ENCODE data around the gene FTL. TPM values are rescaled to one million over a fixed set of nuclear protein-coding genes. Genes with fewer than 3 reads are reported as not detected.

Gene FTL
- total and polyA plus RNA-seq, 4 donors, result 2,528 to 16,395 (median 12,201) TPM

DNA sequence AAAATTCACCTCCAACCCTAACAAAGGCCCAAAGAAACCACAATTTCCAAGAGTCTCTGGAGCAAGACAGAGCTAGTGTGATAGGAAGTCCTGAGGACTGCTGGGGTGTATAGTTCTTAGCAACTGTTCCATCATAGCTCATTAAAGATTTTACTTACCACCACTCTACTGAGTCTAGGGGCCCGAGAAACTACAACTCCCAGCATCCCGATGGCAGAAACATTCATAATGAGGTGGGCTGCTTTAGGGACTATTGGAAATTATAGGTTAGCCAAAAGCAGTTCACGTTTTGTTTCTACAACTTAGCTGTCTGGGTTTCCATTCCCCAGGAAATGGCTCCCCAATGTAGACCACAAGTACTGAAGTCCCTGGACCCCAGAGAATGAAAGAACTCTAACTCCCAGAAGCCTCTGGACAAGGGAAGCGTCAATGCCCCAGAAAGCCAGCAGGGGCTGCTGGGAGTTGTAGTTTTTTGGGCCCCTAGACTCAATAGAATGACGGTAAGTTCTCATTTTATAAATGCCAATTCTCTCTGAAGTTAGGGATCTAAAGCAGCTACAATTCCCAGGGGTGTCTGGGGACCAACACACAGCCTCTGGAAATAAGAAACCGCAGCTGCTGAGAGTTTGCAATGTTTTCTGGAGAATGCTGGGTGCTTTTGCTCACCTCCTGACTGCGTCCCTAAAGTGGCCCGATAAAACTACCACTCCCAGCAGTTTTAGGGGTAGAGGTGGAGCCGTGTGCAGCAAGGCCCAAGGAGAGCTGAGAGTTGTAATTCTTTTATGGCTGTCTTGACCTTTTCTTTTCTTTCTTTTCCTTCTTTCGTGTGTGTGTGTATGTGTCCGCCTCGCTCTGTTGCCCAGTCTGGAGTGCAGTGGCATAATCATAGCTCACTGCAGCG, 11.1 kb downstream of the FTL start (continued):
- TF ChIP-seq FOXA1 (IDR thresholded peaks at IDR 0.05), result no peak

DNA sequence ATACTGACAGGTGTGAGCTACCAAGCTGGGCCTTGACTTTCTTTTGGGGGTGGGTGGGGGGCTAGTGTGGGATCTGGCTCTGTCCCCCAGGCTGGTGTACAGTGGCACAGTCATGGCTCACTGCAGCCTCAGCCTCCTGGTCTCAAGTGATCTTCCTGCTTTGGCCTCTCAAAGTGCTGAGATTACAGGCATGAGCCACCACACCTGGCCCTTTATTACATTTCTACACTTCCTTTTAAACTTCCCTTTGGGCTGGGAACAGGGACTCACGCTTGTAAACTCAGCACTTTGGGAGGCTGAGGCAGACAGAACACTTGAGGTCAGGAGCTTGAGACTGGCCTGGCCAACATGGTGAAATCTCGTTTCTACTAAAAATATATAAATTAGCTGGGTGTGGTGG, 12.0 kb downstream of the FTL start:
- TF ChIP-seq EGR1 (IDR thresholded peaks at IDR 0.05; ENCODE audit: low read depth in 2 of 2) (no peak), FOXA2 (IDR thresholded peaks at IDR 0.05) (no peak), YY1 (IDR thresholded peaks at IDR 0.05) (no peak), SP1 (IDR thresholded peaks at IDR 0.05) (no peak), FOXA1 (IDR thresholded peaks at IDR 0.05) (no peak), ZBTB33 (IDR thresholded peaks at IDR 0.05) (no peak), HNF4G (IDR thresholded peaks at IDR 0.05) (no peak), CTCF (IDR thresholded peaks at IDR 0.05; ENCODE audit: low read depth, low read length, missing input control) (no peak), TAF1 (conservative IDR thresholded peaks at IDR 0.05) (no peak), GABPA (IDR thresholded peaks at IDR 0.05 in 1 of 2, conservative IDR thresholded peaks at IDR 0.05 in 1 of 2) (no peak), HNF4A (conservative IDR thresholded peaks at IDR 0.05) (no peak), JUND (IDR thresholded peaks at IDR 0.05) (no peak), NR2F2 (IDR thresholded peaks at IDR 0.05) (no peak), RAD21 (IDR thresholded peaks at IDR 0.05) (no peak), RXRA (IDR thresholded peaks at IDR 0.05) (no peak), REST (IDR thresholded peaks at IDR 0.05) (no peak)
- 88% methylated on average over 2 of the region's 2 CpGs for WGBS
- H3K4me3 ChIP-seq (ENCODE audit: low read depth in 1 of 3, low read length in 3 of 3), result no peak overlapping the region
- peaks cover 1 to 32% (median 12%) of the 10 kb centered on the region in 4 donors for H3K36me3 ChIP-seq (ENCODE audit: control insufficient read depth in 4 of 4, insufficient read depth in 3 of 4, low read depth in 1 of 4, low read length in 3 of 4)
- H3K27me3 ChIP-seq (ENCODE audit: control insufficient read depth in 4 of 4, insufficient read depth in 4 of 4, low read length in 3 of 4), result no peaks in the 10 kb centered on the region
- no peaks in the 10 kb centered on the region for H3K4me1 ChIP-seq (ENCODE audit: control insufficient read depth in 4 of 4, insufficient read depth in 4 of 4, low read length in 3 of 4)
- DNase-seq (ENCODE audit: low spot score), result no peak
- no peaks in the 10 kb centered on the region for H3K9me3 ChIP-seq (ENCODE audit: control insufficient read depth in 4 of 4, low read length in 3 of 4)
- no peak overlapping the region for H3K9ac ChIP-seq (ENCODE audit: low read depth in 1 of 2, low read length in 2 of 2)
- no peak overlapping the region for H3K27ac ChIP-seq (ENCODE audit: low read depth in 1 of 2, low read length in 2 of 2)
